ENCODE data around the gene FAM184A. TPM values are rescaled to one million over a fixed set of nuclear protein-coding genes. Genes with fewer than 3 reads are reported as not detected.
"Not testable (repeated sequence)": the region's sequence is repeated elsewhere in the genome, so short reads cannot be mapped to it uniquely, and the experiment has no call there.

The FAM184A gene
- polyA plus RNA-seq, 2 of the 4 experiments (the other 2 are of a cell fraction), result 0.06 TPM; not detected in 1

GRCh38 chr6:119012521-119012920, 65.9 kb downstream of the FAM184A start:
- Histone ChIP-seq H3K4me2 (no peak overlapping the region), H3K9me3 (no peaks in the 10 kb centered on the region), H3K27ac (no peak overlapping the region), H3K4me1 (no peaks in the 10 kb centered on the region), H3K4me3 (no peak overlapping the region)
- ATAC-seq (no peak), DNase-seq (ENCODE audit: low read depth in 1 of 2, low spot score in 1 of 2) (no peak), FAIRE-seq (no peak)
- WGBS (ENCODE audit: missing lambda C conversion rate), result 100% methylated on average over 1 of the region's 1 CpG
- TF ChIP-seq FOSB (CRISPR knock-in tag; IDR thresholded peaks at IDR 0.05) (no peak), RARB (CRISPR knock-in tag; IDR thresholded peaks at IDR 0.05) (no peak), SMC3 (IDR thresholded peaks at IDR 0.05) (no peak), TP53 (CRISPR knock-in tag; IDR thresholded peaks at IDR 0.05) (no peak)
- CTCF ChIA-PET, result interaction anchor here (1.0 kb wide), 1 partner anchor 41 kb away, joined by 3 read pairs; no protein-coding TSS in a partner anchor
- POLR2A ChIA-PET, result no interaction called here

GRCh38 chr6:119009266-119009665, 69.2 kb downstream of the FAM184A start:
- DNase-seq (ENCODE audit: low read depth in 1 of 2, low spot score in 1 of 2); FAIRE-seq; H3K4me2 ChIP-seq; CTCF ChIA-PET; H3K9me3 ChIP-seq; POLR2A ChIA-PET; H3K4me3 ChIP-seq; H3K27ac ChIP-seq; ATAC-seq; H3K4me1 ChIP-seq: not testable (repeated sequence)
- 9% methylated on average over 3 of the region's 3 CpGs for WGBS (ENCODE audit: missing lambda C conversion rate)

- DNase-seq (ENCODE audit: low read depth in 1 of 2, low spot score in 1 of 2) (no peak), FAIRE-seq (no peak), ATAC-seq (no peak)
- H3K4me2 ChIP-seq, result no peak overlapping the region
- no peak overlapping the region for H3K27ac ChIP-seq
- H3K4me3 ChIP-seq, result no peak overlapping the region
- WGBS (ENCODE audit: missing lambda C conversion rate), result 4% methylated on average over 2 of the region's 2 CpGs
- no peaks in the 10 kb centered on the region for H3K4me1 ChIP-seq
- ChIA-PET CTCF (no interaction called here), POLR2A (no interaction called here)
- TF ChIP-seq MAFK (IDR thresholded peaks at IDR 0.05; ENCODE audit: partially characterized antibody) (peak; percentile 78), POLR2A (IDR thresholded peaks at IDR 0.05; ENCODE audit: low read length) (no peak)
- no peaks in the 10 kb centered on the region for H3K9me3 ChIP-seq
Observed at GRCh38 chr6:119006974-119007373, 71.5 kb downstream of the FAM184A start.

GRCh38 chr6:119002069-119002468, 76.4 kb downstream of the FAM184A start:
- CTCF ChIA-PET, result no interaction called here

More at GRCh38 chr6:119002069-119002468, 76.4 kb downstream of the FAM184A start:
- Histone ChIP-seq H3K4me3 (no peak overlapping the region), H3K4me2 (no peak overlapping the region), H3K4me1 (no peaks in the 10 kb centered on the region), H3K9me3 (no peaks in the 10 kb centered on the region), H3K27ac (no peak overlapping the region)
- 86% methylated on average over 1 of the region's 1 CpG for WGBS (ENCODE audit: missing lambda C conversion rate)
- no peak for ATAC-seq
- FAIRE-seq, result no peak
- POLR2A ChIA-PET, result no interaction called here
- no peak for TF ChIP-seq CEBPB (IDR thresholded peaks at IDR 0.05)
- no peak for TF ChIP-seq HOXB5 (CRISPR knock-in tag; IDR thresholded peaks at IDR 0.05)
- TF ChIP-seq BCL3 (IDR thresholded peaks at IDR 0.05), result no peak
- no peak for TF ChIP-seq EHF (CRISPR knock-in tag; IDR thresholded peaks at IDR 0.05)
- no peak for TF ChIP-seq KDM5A (IDR thresholded peaks at IDR 0.05)
- no peak for TF ChIP-seq USF2 (IDR thresholded peaks at IDR 0.05)
- no peak for TF ChIP-seq MAZ (IDR thresholded peaks at IDR 0.05; ENCODE audit: borderline replicate concordance, low read depth, low read length)
- TF ChIP-seq TFCP2L1 (CRISPR knock-in tag; IDR thresholded peaks at IDR 0.05), result no peak
- TF ChIP-seq KDM1A (IDR thresholded peaks at IDR 0.05; ENCODE audit: low read depth), result no peak
- TF ChIP-seq GATA3 (IDR thresholded peaks at IDR 0.05; ENCODE audit: borderline replicate concordance), result no peak
- no peak for TF ChIP-seq CHD2 (IDR thresholded peaks at IDR 0.05; ENCODE audit: low read length, partially characterized antibody)
- no peak for TF ChIP-seq HMGXB4 (CRISPR knock-in tag; IDR thresholded peaks at IDR 0.05; ENCODE audit: borderline replicate concordance)
- TF ChIP-seq ZFP36 (IDR thresholded peaks at IDR 0.05; ENCODE audit: borderline replicate concordance, partially characterized antibody), result no peak
- TF ChIP-seq EP300 (IDR thresholded peaks at IDR 0.05), result no peak
- no peak for TF ChIP-seq JUN (IDR thresholded peaks at IDR 0.05)
- no peak for TF ChIP-seq NFE2L2 (conservative IDR thresholded peaks at IDR 0.05; ENCODE audit: low read length)
- TF ChIP-seq TP53 (CRISPR knock-in tag; IDR thresholded peaks at IDR 0.05), result no peak
- no peak for TF ChIP-seq BHLHE40 (IDR thresholded peaks at IDR 0.05; ENCODE audit: low read depth, low read length)
- no peak for DNase-seq (ENCODE audit: low read depth in 1 of 2, low spot score in 1 of 2)

Data from A549 (cell line).